ENCODE data around the gene WNT2. TPM values are rescaled to one million over a fixed set of nuclear protein-coding genes. Genes with fewer than 3 reads are reported as not detected.

The WNT2 gene
- total RNA-seq, 1 experiment from 2014 or later, result not detected

GRCh38 chr7:117285826-117286225 is 37.0 kb downstream of the WNT2 start:
- ChIA-PET CTCF (no interaction called here), POLR2A (no interaction called here)
- Histone ChIP-seq H3K36me3 (ENCODE audit: control insufficient read depth, insufficient read depth, low read length) (no peaks in the 10 kb centered on the region), H3K4me3 (ENCODE audit: low read depth, low read length) (no peak overlapping the region), H3K27me3 (replicated peaks; ENCODE audit: control insufficient read depth, insufficient read depth, low read length) (no peaks in the 10 kb centered on the region; the same call in 1 of the 2 replicates), H3K9me3 (no peaks in the 10 kb centered on the region), H3K4me1 (no peaks in the 10 kb centered on the region)
- Mint-ChIP-seq H3K36me3 (ENCODE audit: insufficient read depth, unreplicated experiment) (no peaks in the 10 kb centered on the region), H3K27ac (ENCODE audit: unreplicated experiment) (no peak overlapping the region), H3K4me1 (ENCODE audit: low read depth, unreplicated experiment) (no peaks in the 10 kb centered on the region), H3K9me3 (ENCODE audit: unreplicated experiment) (no peaks in the 10 kb centered on the region), H3K4me3 (ENCODE audit: unreplicated experiment) (no peak overlapping the region), H3K27me3 (ENCODE audit: insufficient read depth, unreplicated experiment) (peaks cover 15% of the 10 kb centered on the region)
- intact Hi-C loops (cut with micrococcal nuclease; ENCODE audit: unreplicated experiment), result no loop called here
- no peak for DNase-seq
- TF ChIP-seq, protein P1, sequence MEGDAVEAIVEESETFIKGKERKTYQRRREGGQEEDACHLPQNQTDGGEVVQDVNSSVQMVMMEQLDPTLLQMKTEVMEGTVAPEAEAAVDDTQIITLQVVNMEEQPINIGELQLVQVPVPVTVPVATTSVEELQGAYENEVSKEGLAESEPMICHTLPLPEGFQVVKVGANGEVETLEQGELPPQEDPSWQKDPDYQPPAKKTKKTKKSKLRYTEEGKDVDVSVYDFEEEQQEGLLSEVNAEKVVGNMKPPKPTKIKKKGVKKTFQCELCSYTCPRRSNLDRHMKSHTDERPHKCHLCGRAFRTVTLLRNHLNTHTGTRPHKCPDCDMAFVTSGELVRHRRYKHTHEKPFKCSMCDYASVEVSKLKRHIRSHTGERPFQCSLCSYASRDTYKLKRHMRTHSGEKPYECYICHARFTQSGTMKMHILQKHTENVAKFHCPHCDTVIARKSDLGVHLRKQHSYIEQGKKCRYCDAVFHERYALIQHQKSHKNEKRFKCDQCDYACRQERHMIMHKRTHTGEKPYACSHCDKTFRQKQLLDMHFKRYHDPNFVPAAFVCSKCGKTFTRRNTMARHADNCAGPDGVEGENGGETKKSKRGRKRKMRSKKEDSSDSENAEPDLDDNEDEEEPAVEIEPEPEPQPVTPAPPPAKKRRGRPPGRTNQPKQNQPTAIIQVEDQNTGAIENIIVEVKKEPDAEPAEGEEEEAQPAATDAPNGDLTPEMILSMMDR (IDR thresholded peaks at IDR 0.05; ENCODE audit: insufficient read depth in 1 of 2, low read depth in 1 of 2, low read length in 1 of 2, severe bottlenecking in 1 of 2, unreplicated experiment in 1 of 2), result no peak
- BruUV-seq (replicated peaks), result no TSS peak

- Histone ChIP-seq H3K9me3 (no peaks in the 10 kb centered on the region), H3K4me1 (no peaks in the 10 kb centered on the region), H3K36me3 (ENCODE audit: control insufficient read depth, insufficient read depth, low read length) (no peaks in the 10 kb centered on the region), H3K4me3 (ENCODE audit: low read depth, low read length) (no peak overlapping the region), H3K27me3 (replicated peaks; ENCODE audit: control insufficient read depth, insufficient read depth, low read length) (no peaks in the 10 kb centered on the region; the same call in 1 of the 2 replicates)
- POLR2A ChIA-PET, result no interaction called here
- Mint-ChIP-seq H3K4me1 (ENCODE audit: low read depth, unreplicated experiment) (no peaks in the 10 kb centered on the region), H3K9me3 (ENCODE audit: unreplicated experiment) (no peaks in the 10 kb centered on the region), H3K36me3 (ENCODE audit: insufficient read depth, unreplicated experiment) (no peaks in the 10 kb centered on the region), H3K27me3 (ENCODE audit: insufficient read depth, unreplicated experiment) (peaks cover 12% of the 10 kb centered on the region), H3K27ac (ENCODE audit: unreplicated experiment) (no peak overlapping the region), H3K4me3 (ENCODE audit: unreplicated experiment) (no peak overlapping the region)
- TF ChIP-seq, protein P1 (IDR thresholded peaks at IDR 0.05; ENCODE audit: insufficient read depth in 1 of 2, low read depth in 1 of 2, low read length in 1 of 2, severe bottlenecking in 1 of 2, unreplicated experiment in 1 of 2), result no peak
- BruUV-seq (replicated peaks), result no TSS peak
- no peak for DNase-seq
- CTCF ChIA-PET, result no interaction called here
- intact Hi-C loops (cut with micrococcal nuclease; ENCODE audit: unreplicated experiment), result no loop called here
Measured at GRCh38 chr7:117284692-117285091, 38.2 kb downstream of the WNT2 start.

DNA sequence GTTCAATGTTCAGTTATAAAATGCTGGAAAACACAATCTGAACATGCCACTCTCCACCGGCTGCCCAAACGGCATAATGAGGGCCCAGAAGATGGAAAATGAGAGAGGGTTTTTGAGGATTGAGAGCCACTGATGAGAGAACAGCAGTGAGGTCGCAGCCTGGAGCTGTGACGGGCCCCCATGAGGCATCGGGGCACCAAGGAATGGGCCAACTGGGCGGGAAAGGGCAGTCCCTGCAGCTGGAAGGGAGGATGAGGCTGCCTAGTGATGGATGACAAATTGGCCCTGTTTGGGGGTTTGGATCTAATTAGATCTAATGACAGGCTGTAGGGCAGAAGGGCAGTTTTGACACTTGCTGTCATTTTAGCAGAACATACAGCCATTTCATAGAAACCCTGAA is 39.1 kb downstream of the WNT2 start:
- no peaks in the 10 kb centered on the region for H3K36me3 ChIP-seq (ENCODE audit: control insufficient read depth, insufficient read depth, low read length)
- H3K9me3 ChIP-seq, result no peaks in the 10 kb centered on the region
- H3K4me3 ChIP-seq (ENCODE audit: low read depth, low read length), result no peak overlapping the region
- Mint-ChIP-seq H3K4me3 (ENCODE audit: unreplicated experiment) (no peak overlapping the region), H3K36me3 (ENCODE audit: insufficient read depth, unreplicated experiment) (no peaks in the 10 kb centered on the region), H3K9me3 (ENCODE audit: unreplicated experiment) (no peaks in the 10 kb centered on the region), H3K27ac (ENCODE audit: unreplicated experiment) (no peak overlapping the region), H3K4me1 (ENCODE audit: low read depth, unreplicated experiment) (no peaks in the 10 kb centered on the region), H3K27me3 (ENCODE audit: insufficient read depth, unreplicated experiment) (peaks cover 12% of the 10 kb centered on the region)
- no peak for DNase-seq
- no peaks in the 10 kb centered on the region for H3K4me1 ChIP-seq
- no peaks in the 10 kb centered on the region for H3K27me3 ChIP-seq (replicated peaks; ENCODE audit: control insufficient read depth, insufficient read depth, low read length)
- CTCF ChIA-PET, result no interaction called here
- intact Hi-C loops (cut with micrococcal nuclease; ENCODE audit: unreplicated experiment), result no loop called here
- POLR2A ChIA-PET, result no interaction called here
- no TSS peak for BruUV-seq (replicated peaks)
- TF ChIP-seq, protein P1 (IDR thresholded peaks at IDR 0.05; ENCODE audit: insufficient read depth in 1 of 2, low read depth in 1 of 2, low read length in 1 of 2, severe bottlenecking in 1 of 2, unreplicated experiment in 1 of 2), result no peak

All from Caco-2 (cell line).